ENCODE results near the gene IGFL3.
A peak's percentile ranks its signal among the peaks of the same experiment; 100 is the strongest.
"Not testable (repeated sequence)": the region's sequence is repeated elsewhere in the genome, so short reads cannot be mapped to it uniquely, and the experiment has no call there.

The IGFL3 gene

GRCh38 chr19:46079576-46079975, 44.9 kb downstream of the IGFL3 start:
- Histone ChIP-seq H3K4me2 (ENCODE audit: low read length) (no peak overlapping the region), H3K27ac (ENCODE audit: low read depth, low read length, poor library complexity, severe bottlenecking) (no peak overlapping the region), H3F3A (ENCODE audit: insufficient read depth, low read length) (no peaks in the 10 kb centered on the region), H3K9me3 (ENCODE audit: low read length) (no peaks in the 10 kb centered on the region), H3K27me3 (ENCODE audit: insufficient read depth, low read length) (peaks cover 6% of the 10 kb centered on the region; the same call in 1 of the 2 replicates), H2AFZ (ENCODE audit: low read length) (no peak overlapping the region), H3K9ac (ENCODE audit: low read length) (no peak overlapping the region), H4K20me1 (ENCODE audit: insufficient read depth, low read length) (no peaks in the 10 kb centered on the region), H3K79me2 (ENCODE audit: insufficient read depth, low read length) (no peaks in the 10 kb centered on the region), H3K4me3 (ENCODE audit: low read depth, low read length, poor library complexity, severe bottlenecking) (no peak overlapping the region), H3K4me1 (ENCODE audit: insufficient read depth, low read length, severe bottlenecking) (no peaks in the 10 kb centered on the region), H3K9me2 (ENCODE audit: low read depth, low read length) (no peaks in the 10 kb centered on the region), H3K36me3 (ENCODE audit: insufficient read depth, low read length) (no peaks in the 10 kb centered on the region)
- TF ChIP-seq CTCF (IDR thresholded peaks at IDR 0.05; ENCODE audit: low read length) (no peak), EZH2 (IDR thresholded peaks at IDR 0.05; ENCODE audit: borderline replicate concordance, low read length) (no peak)

- not testable (repeated sequence) for H3K27ac ChIP-seq (ENCODE audit: low read depth, low read length, poor library complexity, severe bottlenecking); H3K4me1 ChIP-seq (ENCODE audit: insufficient read depth, low read length, severe bottlenecking); H3K9ac ChIP-seq (ENCODE audit: low read length); H4K20me1 ChIP-seq (ENCODE audit: insufficient read depth, low read length); H3K9me3 ChIP-seq (ENCODE audit: low read length); H3K9me2 ChIP-seq (ENCODE audit: low read depth, low read length); H3K4me2 ChIP-seq (ENCODE audit: low read length); H3K79me2 ChIP-seq (ENCODE audit: insufficient read depth, low read length); H3K4me3 ChIP-seq (ENCODE audit: low read depth, low read length, poor library complexity, severe bottlenecking); H3K36me3 ChIP-seq (ENCODE audit: insufficient read depth, low read length); H3K27me3 ChIP-seq (ENCODE audit: insufficient read depth, low read length); H2AFZ ChIP-seq (ENCODE audit: low read length); H3F3A ChIP-seq (ENCODE audit: insufficient read depth, low read length)
- TF ChIP-seq CTCF (IDR thresholded peaks at IDR 0.05; ENCODE audit: low read length): peak; percentile 50
Observed at GRCh38 chr19:46078573-46079332, 45.7 kb downstream of the IGFL3 start.

- H3K9ac ChIP-seq (ENCODE audit: low read length): no peak overlapping the region
- TF ChIP-seq CTCF (IDR thresholded peaks at IDR 0.05; ENCODE audit: low read length) (no peak), EZH2 (IDR thresholded peaks at IDR 0.05; ENCODE audit: borderline replicate concordance, low read length) (no peak)
- no peaks in the 10 kb centered on the region for H3K9me3 ChIP-seq (ENCODE audit: low read length)
- no peak overlapping the region for H3K4me3 ChIP-seq (ENCODE audit: low read depth, low read length, poor library complexity, severe bottlenecking)
- H3K4me1 ChIP-seq (ENCODE audit: insufficient read depth, low read length, severe bottlenecking): no peaks in the 10 kb centered on the region
- H4K20me1 ChIP-seq (ENCODE audit: insufficient read depth, low read length): no peaks in the 10 kb centered on the region
- H3K9me2 ChIP-seq (ENCODE audit: low read depth, low read length): no peaks in the 10 kb centered on the region
- H3K4me2 ChIP-seq (ENCODE audit: low read length): no peak overlapping the region
- H3K79me2 ChIP-seq (ENCODE audit: insufficient read depth, low read length): no peaks in the 10 kb centered on the region
- peaks cover 6% of the 10 kb centered on the region; the same call in 1 of the 2 replicates for H3K27me3 ChIP-seq (ENCODE audit: insufficient read depth, low read length)
- no peak overlapping the region for H3K27ac ChIP-seq (ENCODE audit: low read depth, low read length, poor library complexity, severe bottlenecking)
- no peak overlapping the region for H2AFZ ChIP-seq (ENCODE audit: low read length)
- H3K36me3 ChIP-seq (ENCODE audit: insufficient read depth, low read length): no peaks in the 10 kb centered on the region
- H3F3A ChIP-seq (ENCODE audit: insufficient read depth, low read length): no peaks in the 10 kb centered on the region
Observed at GRCh38 chr19:46077815-46078167, 46.7 kb downstream of the IGFL3 start.
